Panc1 (cell line): ENCODE results near the gene CNRIP1. TPM values are rescaled to one million over a fixed set of nuclear protein-coding genes. Genes with fewer than 3 reads are reported as not detected.

Source experiments
- ATAC-seq: fragments of 200-7000 bp; cut with Tn5 transposase; 2 replicates; pipeline ENCODE4 v1.9.1; 2020; ENCODE audit warnings: mild to moderate bottlenecking, moderate library complexity
- BruUV-seq: library from RNA; stranded (reverse); fragments of 400-500 nt; replicated peaks from 2 replicates; lab custom pipeline; 2021; lab: Mats Ljungman, UMichigan
- CTCF ChIA-PET: fragments of 300-600 bp; sonication (Branson Sonifier 250); formaldehyde crosslinking; loops from one replicate; lab custom pipeline; 2022; ENCODE audit warnings: antibody characterized with exemption; lab: Charles Lee
- POLR2A ChIA-PET: fragments of 300-600 bp; sonication (Branson Sonifier 250); formaldehyde crosslinking; loops from one replicate; lab custom pipeline; 2022; ENCODE audit warnings: antibody characterized with exemption; lab: Charles Lee
- DNase-seq: peaks from one replicate; pipeline ENCODE4 v3.0.0-alpha.2; 2010; ENCODE audit warnings: low read depth, low spot score
- H3K27ac ChIP-seq: 2 replicates; pipeline ENCODE4 v1.5.1; 2011; ENCODE audit warnings: mild to moderate bottlenecking, low read length, inconsistent platforms
- H3K27me3 ChIP-seq: fragments of 200-500 bp; sonication (Bioruptor generic); 2 replicates; pipeline ENCODE4 v1.6.0; 2014; ENCODE audit warnings: low read length, inconsistent platforms; ENCODE audit not compliant: control insufficient read depth, insufficient read depth
- H3K36me3 ChIP-seq: fragments of 200-500 bp; sonication (Bioruptor generic); 2 replicates; pipeline ENCODE4 v1.5.1; 2014; ENCODE audit warnings: inconsistent platforms, mild to moderate bottlenecking, low read length, moderate library complexity; ENCODE audit not compliant: control insufficient read depth, insufficient read depth
- H3K4me1 ChIP-seq: 2 replicates; pipeline ENCODE4 v1.5.1; 2011; ENCODE audit warnings: inconsistent platforms, mild to moderate bottlenecking, low read length, moderate library complexity; ENCODE audit not compliant: control insufficient read depth, insufficient read depth
- H3K4me3 ChIP-seq, 2 experiments: 2 replicates each; pipeline ENCODE4 v1.5.1; 2011 to 2012; ENCODE audit warnings: low read depth in 2 of 2, low read length in 2 of 2, mild to moderate bottlenecking in 2 of 2, inconsistent platforms in 1 of 2, moderate library complexity in 1 of 2
- H3K9me3 ChIP-seq: fragments of 200-500 bp; sonication (Bioruptor generic); 2 replicates; pipeline ENCODE4 v1.5.1; 2014; ENCODE audit warnings: low read depth, mild to moderate bottlenecking, inconsistent platforms, low read length, moderate library complexity; ENCODE audit not compliant: control insufficient read depth, insufficient read depth
- POLR2AphosphoS5 ChIP-seq: IDR thresholded peaks from 2 replicates; pipeline ENCODE4 v1.6.1; 2012; ENCODE audit warnings: mild to moderate bottlenecking, low read depth, low read length, moderate library complexity
- REST ChIP-seq, 2 experiments: IDR thresholded peaks; 2 replicates each; pipeline ENCODE4 v1.6.1; 2011 to 2012; ENCODE audit warnings: low read depth in 2 of 2, control low read depth in 1 of 2, low read length in 1 of 2, mild to moderate bottlenecking in 1 of 2, moderate library complexity in 1 of 2; ENCODE audit not compliant: insufficient read depth in 1 of 2
- SIN3A ChIP-seq: IDR thresholded peaks from 2 replicates; pipeline ENCODE4 v1.6.1; 2012; ENCODE audit warnings: low read depth, mild to moderate bottlenecking, low read length, moderate library complexity, borderline replicate concordance; ENCODE audit not compliant: insufficient read depth
- TCF7L2 ChIP-seq: IDR thresholded peaks from 2 replicates; pipeline ENCODE4 v1.6.1; 2011; ENCODE audit warnings: mild to moderate bottlenecking, low read depth, low read length, inconsistent platforms
- in situ Hi-C: cut with HindIII; loops from 2 replicates; pipeline ENCODE4 v1.10.0; 2016; ENCODE audit warnings: low sequenced_read_pairs, low pct_unique_long_range_greater_than_20kb
- intact Hi-C: fragments of 100-400 bp; cut with micrococcal nuclease; formaldehyde crosslinking; loops from one replicate; pipeline ENCODE4 v1.10.0; 2022; ENCODE audit not compliant: unreplicated experiment
- total RNA-seq: library from RNA; stranded (reverse); gene quantifications from one replicate; pipeline ENCODE4 v1.2.1, GENCODE V29; 2021; ENCODE audit not compliant: unreplicated experiment
- TF ChIP-seq, protein P1 (sequence below): fragments of 450-650 bp; IDR thresholded peaks from 2 replicates; pipeline ENCODE4 v1.5.1; 2017; ENCODE audit warnings: mild to moderate bottlenecking

Gene CNRIP1
- total RNA-seq, 1 experiment from 2014 or later = not detected

- Histone ChIP-seq H3K9me3 (no peaks in the 10 kb centered on the region), H3K27ac (no peak overlapping the region), H3K4me1 (no peaks in the 10 kb centered on the region), H3K36me3 (no peaks in the 10 kb centered on the region), H3K27me3 (peaks cover 10% of the 10 kb centered on the region; the same call in 1 of the 2 replicates), H3K4me3 (no peak overlapping the region)
- ChIA-PET POLR2A (no interaction called here), CTCF (no interaction called here)
- intact Hi-C loops = no loop called here
- TF ChIP-seq REST (IDR thresholded peaks at IDR 0.05; ENCODE audit: insufficient read depth in 1 of 2, low read depth in 2 of 2, low read length in 1 of 2) (no peak), POLR2AphosphoS5 (no peak), TCF7L2 (no peak), SIN3A (no peak)
- TF ChIP-seq, protein P1, sequence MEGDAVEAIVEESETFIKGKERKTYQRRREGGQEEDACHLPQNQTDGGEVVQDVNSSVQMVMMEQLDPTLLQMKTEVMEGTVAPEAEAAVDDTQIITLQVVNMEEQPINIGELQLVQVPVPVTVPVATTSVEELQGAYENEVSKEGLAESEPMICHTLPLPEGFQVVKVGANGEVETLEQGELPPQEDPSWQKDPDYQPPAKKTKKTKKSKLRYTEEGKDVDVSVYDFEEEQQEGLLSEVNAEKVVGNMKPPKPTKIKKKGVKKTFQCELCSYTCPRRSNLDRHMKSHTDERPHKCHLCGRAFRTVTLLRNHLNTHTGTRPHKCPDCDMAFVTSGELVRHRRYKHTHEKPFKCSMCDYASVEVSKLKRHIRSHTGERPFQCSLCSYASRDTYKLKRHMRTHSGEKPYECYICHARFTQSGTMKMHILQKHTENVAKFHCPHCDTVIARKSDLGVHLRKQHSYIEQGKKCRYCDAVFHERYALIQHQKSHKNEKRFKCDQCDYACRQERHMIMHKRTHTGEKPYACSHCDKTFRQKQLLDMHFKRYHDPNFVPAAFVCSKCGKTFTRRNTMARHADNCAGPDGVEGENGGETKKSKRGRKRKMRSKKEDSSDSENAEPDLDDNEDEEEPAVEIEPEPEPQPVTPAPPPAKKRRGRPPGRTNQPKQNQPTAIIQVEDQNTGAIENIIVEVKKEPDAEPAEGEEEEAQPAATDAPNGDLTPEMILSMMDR = no peak
- in situ Hi-C loops = no loop called here
- ATAC-seq (no peak), DNase-seq (no peak)
- no TSS peak for BruUV-seq
Measured at GRCh38 chr2:68278169-68278568, 41.6 kb downstream of the CNRIP1 start.

DNA sequence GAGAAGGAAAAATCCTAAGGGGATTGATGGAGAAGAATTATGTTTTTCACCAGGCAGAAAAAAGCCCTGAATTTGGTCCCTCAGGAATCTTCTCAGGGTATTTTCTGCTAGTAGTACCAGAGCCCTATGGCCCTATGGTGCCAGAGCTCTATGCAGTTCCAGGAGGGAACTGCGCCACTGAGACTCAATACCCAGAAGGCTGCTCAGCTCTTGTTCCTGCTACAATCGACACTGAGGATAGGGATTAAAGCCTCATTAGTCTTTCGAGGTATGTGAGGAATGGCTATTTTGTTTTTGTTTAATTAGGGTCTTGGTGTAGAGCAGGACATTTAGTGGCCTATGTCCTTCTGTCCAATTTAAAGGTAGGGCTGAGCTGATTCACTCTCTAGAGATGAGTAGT lies 45.7 kb downstream of the CNRIP1 start:
- DNase-seq = no peak
- no peaks in the 10 kb centered on the region for H3K9me3 ChIP-seq
- TF ChIP-seq TCF7L2 (no peak), REST (IDR thresholded peaks at IDR 0.05; ENCODE audit: insufficient read depth in 1 of 2, low read depth in 2 of 2, low read length in 1 of 2) (no peak), POLR2AphosphoS5 (no peak)
- TF ChIP-seq, protein P1 = no peak
- no peaks in the 10 kb centered on the region for H3K36me3 ChIP-seq
- H3K27ac ChIP-seq = no peak overlapping the region
- ChIA-PET POLR2A (interaction anchor here (0.5 kb wide), 1 partner anchor 65 kb away, joined by 9 read pairs; no protein-coding TSS in a partner anchor), CTCF (interaction anchor here (0.6 kb wide), 1 partner anchor 152 kb away, joined by 6 read pairs; no protein-coding TSS in a partner anchor)
- no peak overlapping the region for H3K4me3 ChIP-seq
- H3K4me1 ChIP-seq = no peaks in the 10 kb centered on the region
- in situ Hi-C loops (no loop called here), intact Hi-C loops (no loop called here)
- peaks cover 9% of the 10 kb centered on the region; the same call in 1 of the 2 replicates for H3K27me3 ChIP-seq
- ATAC-seq = no peak
- BruUV-seq = no TSS peak
